ENCODE data around the gene MISP. TPM values are rescaled to one million over a fixed set of nuclear protein-coding genes. Genes with fewer than 3 reads are reported as not detected.

The MISP gene
- total RNA-seq, 2 experiments from 2014 or later: not detected

GRCh38 chr19:748274-748598, 2.7 kb upstream of the MISP start:
- ATAC-seq (no peak), DNase-seq (no peak)
- H3K36me3 Mint-ChIP-seq (ENCODE audit: low read depth): no peaks in the 10 kb centered on the region
- intact Hi-C loops (cut with micrococcal nuclease): no loop called here
- no peak overlapping the region for H3K4me3 Mint-ChIP-seq
- peaks cover 2% of the 10 kb centered on the region for H3K27me3 Mint-ChIP-seq
- no peaks in the 10 kb centered on the region for H3K4me1 Mint-ChIP-seq (ENCODE audit: low read depth)
- H3K9me3 Mint-ChIP-seq: peaks cover 5% of the 10 kb centered on the region
- TF ChIP-seq CTCF (IDR thresholded peaks at IDR 0.05): no peak
- ChIA-PET POLR2A (no interaction called here), CTCF (no interaction called here)
- no peak overlapping the region for H3K27ac Mint-ChIP-seq

GRCh38 chr19:749811-750210, 1.1 kb upstream of the MISP start:
- no peaks in the 10 kb centered on the region for H3K36me3 Mint-ChIP-seq (ENCODE audit: low read depth)
- no peak overlapping the region for H3K4me3 Mint-ChIP-seq
- POLR2A ChIA-PET: no interaction called here
- no peaks in the 10 kb centered on the region for H3K4me1 Mint-ChIP-seq (ENCODE audit: low read depth)
- intact Hi-C loops (cut with micrococcal nuclease): no loop called here
- H3K9me3 Mint-ChIP-seq: peaks cover 2% of the 10 kb centered on the region
- H3K27me3 Mint-ChIP-seq: peaks cover 2% of the 10 kb centered on the region
- TF ChIP-seq CTCF (IDR thresholded peaks at IDR 0.05): no peak
- no peak overlapping the region for H3K27ac Mint-ChIP-seq
- ATAC-seq: no peak
- DNase-seq: no peak
- CTCF ChIA-PET: no interaction called here

GRCh38 chr19:751501-752341, 809 bp downstream of the MISP start:
- no peak for ATAC-seq
- Mint-ChIP-seq H3K27me3 (peaks cover 2% of the 10 kb centered on the region), H3K4me3 (no peak overlapping the region), H3K27ac (no peak overlapping the region), H3K36me3 (ENCODE audit: low read depth) (no peaks in the 10 kb centered on the region), H3K9me3 (no peaks in the 10 kb centered on the region), H3K4me1 (ENCODE audit: low read depth) (no peaks in the 10 kb centered on the region)
- ChIA-PET POLR2A (no interaction called here), CTCF (no interaction called here)
- TF ChIP-seq CTCF (IDR thresholded peaks at IDR 0.05): no peak
- DNase-seq: no peak
- intact Hi-C loops (cut with micrococcal nuclease): no loop called here

- Mint-ChIP-seq H3K27me3 (peaks cover 2% of the 10 kb centered on the region), H3K27ac (no peak overlapping the region), H3K9me3 (no peaks in the 10 kb centered on the region), H3K36me3 (ENCODE audit: low read depth) (no peaks in the 10 kb centered on the region), H3K4me3 (no peak overlapping the region), H3K4me1 (ENCODE audit: low read depth) (no peaks in the 10 kb centered on the region)
- ChIA-PET POLR2A (no interaction called here), CTCF (no interaction called here)
- TF ChIP-seq CTCF (IDR thresholded peaks at IDR 0.05): no peak
- no peak for ATAC-seq
- DNase-seq: no peak
- intact Hi-C loops (cut with micrococcal nuclease): no loop called here
Observed at GRCh38 chr19:752652-753517, 2.0 kb downstream of the MISP start.

- peaks cover 2% of the 10 kb centered on the region for H3K27me3 Mint-ChIP-seq
- no peak overlapping the region for H3K4me3 Mint-ChIP-seq
- CTCF ChIA-PET: no interaction called here
- no peaks in the 10 kb centered on the region for H3K4me1 Mint-ChIP-seq (ENCODE audit: low read depth)
- DNase-seq: no peak
- ATAC-seq: no peak
- TF ChIP-seq CTCF (IDR thresholded peaks at IDR 0.05): no peak
- intact Hi-C loops (cut with micrococcal nuclease): no loop called here
- H3K9me3 Mint-ChIP-seq: peaks cover 5% of the 10 kb centered on the region
- no peak overlapping the region for H3K27ac Mint-ChIP-seq
- POLR2A ChIA-PET: no interaction called here
- H3K36me3 Mint-ChIP-seq (ENCODE audit: low read depth): no peaks in the 10 kb centered on the region
Observed at GRCh38 chr19:754530-754929, 3.6 kb downstream of the MISP start.
